DOHH2 (cell line): ENCODE data around the gene CGNL1.

Experiments
- EZH2phosphoT487 ChIP-seq: fragments of 200-600 bp; sonication (generic); IDR thresholded peaks from 2 replicates; pipeline ENCODE4 v1.6.1; 2017; ENCODE audit warnings: borderline replicate concordance, mild to moderate bottlenecking, antibody characterized with exemption, low read length, moderate library complexity, mixed read lengths
- TF ChIP-seq, protein P1 (sequence below): fragments of 200-600 bp; sonication (generic); IDR thresholded peaks from one replicate; pipeline ENCODE4 v1.5.1; 2014; ENCODE audit warnings: antibody characterized with exemption, mild to moderate bottlenecking, low read depth, low read length; ENCODE audit not compliant: poor library complexity, severe bottlenecking

DNA sequence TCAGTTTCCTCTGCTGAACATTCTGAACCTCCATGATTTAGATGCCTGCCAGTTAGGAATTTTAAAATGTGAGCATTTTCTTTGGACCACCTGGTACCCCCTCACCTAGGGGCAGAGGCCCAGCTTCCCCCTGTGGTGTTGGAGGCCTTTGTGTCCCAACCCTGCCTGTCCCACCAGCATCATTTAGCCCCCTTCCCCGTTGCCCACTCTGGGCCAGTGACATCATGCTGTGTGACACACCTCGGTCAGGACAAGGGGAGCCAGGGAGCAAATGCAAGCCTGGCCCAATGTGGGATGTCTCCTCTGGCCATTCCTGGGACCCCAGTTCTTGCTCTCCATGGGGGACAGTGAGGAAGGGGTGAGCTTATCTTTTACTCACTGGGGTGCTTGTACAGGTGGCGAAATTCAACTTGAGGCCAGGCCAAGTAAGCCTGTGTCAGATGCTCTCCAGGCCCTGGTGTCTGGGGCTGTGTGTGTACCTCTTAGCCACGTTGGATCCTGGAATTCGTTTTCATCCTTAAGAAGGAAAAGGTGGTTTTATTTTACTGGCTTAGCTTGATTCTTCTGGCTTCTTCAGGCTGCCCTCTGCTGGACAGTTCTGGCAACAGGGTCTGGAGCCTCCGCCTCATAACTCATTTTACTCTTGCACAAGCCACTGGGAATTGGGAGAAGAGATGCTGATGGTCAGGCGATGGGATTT, 165.7 kb downstream of the CGNL1 start:
- TF ChIP-seq, protein P1, sequence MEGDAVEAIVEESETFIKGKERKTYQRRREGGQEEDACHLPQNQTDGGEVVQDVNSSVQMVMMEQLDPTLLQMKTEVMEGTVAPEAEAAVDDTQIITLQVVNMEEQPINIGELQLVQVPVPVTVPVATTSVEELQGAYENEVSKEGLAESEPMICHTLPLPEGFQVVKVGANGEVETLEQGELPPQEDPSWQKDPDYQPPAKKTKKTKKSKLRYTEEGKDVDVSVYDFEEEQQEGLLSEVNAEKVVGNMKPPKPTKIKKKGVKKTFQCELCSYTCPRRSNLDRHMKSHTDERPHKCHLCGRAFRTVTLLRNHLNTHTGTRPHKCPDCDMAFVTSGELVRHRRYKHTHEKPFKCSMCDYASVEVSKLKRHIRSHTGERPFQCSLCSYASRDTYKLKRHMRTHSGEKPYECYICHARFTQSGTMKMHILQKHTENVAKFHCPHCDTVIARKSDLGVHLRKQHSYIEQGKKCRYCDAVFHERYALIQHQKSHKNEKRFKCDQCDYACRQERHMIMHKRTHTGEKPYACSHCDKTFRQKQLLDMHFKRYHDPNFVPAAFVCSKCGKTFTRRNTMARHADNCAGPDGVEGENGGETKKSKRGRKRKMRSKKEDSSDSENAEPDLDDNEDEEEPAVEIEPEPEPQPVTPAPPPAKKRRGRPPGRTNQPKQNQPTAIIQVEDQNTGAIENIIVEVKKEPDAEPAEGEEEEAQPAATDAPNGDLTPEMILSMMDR, result peak; percentile 80
- no peak for TF ChIP-seq EZH2phosphoT487
